ENCODE data around the gene KIZ. TPM values are rescaled to one million over a fixed set of nuclear protein-coding genes. Genes with fewer than 3 reads are reported as not detected.

The KIZ gene
- total RNA-seq, 1 donor from 2014 or later, result 9.3 TPM

DNA sequence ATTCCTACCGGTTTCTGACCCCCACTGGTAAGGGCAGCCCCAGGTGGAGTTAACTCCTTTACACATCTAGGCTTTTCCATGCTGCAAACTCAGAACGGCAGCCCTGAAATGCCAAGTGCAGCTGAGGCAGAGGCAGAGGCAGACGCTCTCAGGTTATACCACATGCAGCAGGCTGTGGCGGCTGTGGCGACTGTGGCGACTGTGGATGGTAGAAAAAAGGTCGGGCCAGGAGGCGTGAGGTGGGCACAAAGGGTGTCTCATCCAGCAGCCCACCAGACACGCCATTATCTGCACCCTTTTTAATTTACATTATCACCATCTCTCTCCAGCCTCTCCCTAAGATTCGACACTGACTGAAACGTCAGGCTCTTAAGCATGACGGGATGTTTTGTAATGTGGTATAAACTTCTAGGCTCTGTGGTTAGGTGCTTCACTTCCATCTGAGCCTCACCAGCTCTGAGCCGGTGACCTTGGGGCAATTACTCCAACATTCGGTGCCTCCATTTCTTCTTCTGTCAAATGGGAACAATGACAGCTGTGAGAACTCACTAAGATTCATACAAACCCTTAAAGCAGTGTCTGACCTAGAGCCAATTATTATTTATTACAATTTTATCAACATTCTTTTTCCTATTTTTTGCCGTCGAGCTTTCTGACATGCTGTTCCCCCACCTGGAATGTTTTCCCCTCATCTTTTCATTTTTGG lies 8.2 kb downstream of the KIZ start:
- Mint-ChIP-seq H3K4me3 (no peak overlapping the region), H3K27ac (no peak overlapping the region), H3K27me3 (ENCODE audit: insufficient read depth) (no peaks in the 10 kb centered on the region), H3K4me1 (ENCODE audit: low read depth) (peaks cover 6% of the 10 kb centered on the region), H3K9me3 (no peaks in the 10 kb centered on the region), H3K36me3 (ENCODE audit: low read depth) (no peaks in the 10 kb centered on the region)
- intact Hi-C loops (cut with micrococcal nuclease), result no loop called here
- no peak for DNase-seq (ENCODE audit: low spot score)

DNA sequence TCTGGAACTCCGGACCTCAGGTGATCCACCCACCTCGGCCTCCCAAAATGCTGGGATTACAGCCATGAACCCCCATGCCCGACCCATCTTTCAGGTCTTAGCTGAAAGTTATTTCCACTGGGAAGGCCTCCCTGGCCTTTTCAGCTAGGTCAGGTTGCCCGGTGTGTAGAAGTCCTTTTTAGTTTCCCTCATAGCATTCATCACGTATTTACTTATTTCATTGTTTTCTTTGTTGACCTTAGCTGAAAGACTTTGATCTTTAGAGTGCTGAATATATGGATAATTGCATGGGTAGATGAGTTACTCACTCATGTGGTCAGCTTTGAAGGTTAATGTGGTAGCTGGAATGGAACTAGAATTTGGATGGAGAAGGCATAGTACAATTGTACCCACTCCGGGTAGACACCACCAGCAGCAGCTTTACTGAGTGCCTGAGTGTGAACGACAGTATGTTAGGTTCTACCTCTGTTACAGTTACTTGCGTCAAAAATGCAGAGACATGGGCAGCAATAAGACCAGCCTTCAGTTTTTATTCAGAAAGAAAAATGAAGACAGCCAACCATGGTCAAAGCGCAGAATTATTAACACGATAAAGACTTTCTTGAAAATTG lies 9.1 kb downstream of the KIZ start:
- no peak for DNase-seq (ENCODE audit: low spot score)
- Mint-ChIP-seq H3K36me3 (ENCODE audit: low read depth) (no peaks in the 10 kb centered on the region), H3K4me1 (ENCODE audit: low read depth) (peaks cover 6% of the 10 kb centered on the region), H3K27me3 (ENCODE audit: insufficient read depth) (no peaks in the 10 kb centered on the region), H3K27ac (no peak overlapping the region), H3K4me3 (no peak overlapping the region), H3K9me3 (no peaks in the 10 kb centered on the region)
- intact Hi-C loops (cut with micrococcal nuclease), result no loop called here

DNA sequence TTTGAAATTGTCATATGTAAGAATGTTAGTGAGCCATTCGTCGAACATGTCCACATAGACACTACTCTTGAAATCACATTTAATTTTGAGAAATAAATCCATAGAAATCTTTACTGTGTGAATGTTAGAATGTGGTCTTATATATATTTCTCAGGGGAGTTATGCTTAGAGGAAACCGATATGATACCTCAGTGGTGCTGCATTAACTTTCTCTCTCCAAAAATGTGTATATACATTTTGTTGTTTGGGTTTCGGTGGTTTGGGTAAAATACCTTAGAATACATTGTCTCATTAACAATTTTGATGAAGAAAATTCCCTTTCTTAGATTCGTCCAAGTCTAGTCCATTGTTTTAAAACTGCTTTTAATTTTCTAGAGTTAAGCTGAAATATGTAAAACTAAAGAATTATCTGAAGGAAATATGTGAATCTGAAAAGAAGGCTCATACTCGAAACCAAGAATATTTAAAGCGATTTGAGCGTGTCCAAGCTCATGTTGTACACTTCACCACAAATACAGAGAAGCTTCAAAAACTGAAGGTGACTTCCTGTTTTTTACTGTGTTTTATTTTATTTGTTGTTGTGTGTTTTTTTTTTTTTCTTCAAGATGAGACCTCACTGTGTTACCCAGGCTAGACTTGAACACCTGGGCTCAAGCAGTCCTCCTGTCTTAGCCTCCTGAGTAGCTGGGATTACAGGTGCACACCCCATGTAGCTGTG lies 10.3 kb downstream of the KIZ start:
- no peaks in the 10 kb centered on the region for H3K27me3 Mint-ChIP-seq (ENCODE audit: insufficient read depth)
- DNase-seq (ENCODE audit: low spot score), result no peak
- intact Hi-C loops (cut with micrococcal nuclease), result no loop called here
- H3K4me3 Mint-ChIP-seq, result no peak overlapping the region
- H3K4me1 Mint-ChIP-seq (ENCODE audit: low read depth), result peaks cover 6% of the 10 kb centered on the region
- no peak overlapping the region for H3K27ac Mint-ChIP-seq
- no peaks in the 10 kb centered on the region for H3K9me3 Mint-ChIP-seq
- H3K36me3 Mint-ChIP-seq (ENCODE audit: low read depth), result no peaks in the 10 kb centered on the region

DNA sequence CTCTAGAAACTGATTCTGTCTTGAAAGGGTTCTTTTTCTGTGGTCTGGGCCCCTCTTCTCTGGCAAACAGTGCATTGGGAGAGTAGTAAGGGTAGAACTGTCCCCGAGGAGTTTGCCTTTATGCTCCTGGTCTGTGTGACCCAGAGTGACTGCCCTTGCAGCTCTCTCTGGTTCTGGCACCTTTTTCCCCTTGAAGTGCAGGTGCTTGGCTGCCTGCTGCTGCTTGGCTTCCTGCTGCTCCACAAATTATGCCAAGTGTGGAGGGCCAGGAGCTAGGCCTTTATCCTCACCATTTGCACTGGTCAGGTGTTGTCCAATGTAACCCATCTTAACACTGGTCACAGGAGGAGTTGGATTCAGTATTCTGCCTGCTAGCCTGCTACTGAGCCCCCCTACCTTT lies 11.2 kb downstream of the KIZ start:
- Mint-ChIP-seq H3K4me3 (no peak overlapping the region), H3K36me3 (ENCODE audit: low read depth) (peaks cover 2% of the 10 kb centered on the region), H3K9me3 (no peaks in the 10 kb centered on the region), H3K4me1 (ENCODE audit: low read depth) (peaks cover 6% of the 10 kb centered on the region), H3K27me3 (ENCODE audit: insufficient read depth) (no peaks in the 10 kb centered on the region), H3K27ac (no peak overlapping the region)
- DNase-seq (ENCODE audit: low spot score), result no peak
- intact Hi-C loops (cut with micrococcal nuclease), result no loop called here

DNA sequence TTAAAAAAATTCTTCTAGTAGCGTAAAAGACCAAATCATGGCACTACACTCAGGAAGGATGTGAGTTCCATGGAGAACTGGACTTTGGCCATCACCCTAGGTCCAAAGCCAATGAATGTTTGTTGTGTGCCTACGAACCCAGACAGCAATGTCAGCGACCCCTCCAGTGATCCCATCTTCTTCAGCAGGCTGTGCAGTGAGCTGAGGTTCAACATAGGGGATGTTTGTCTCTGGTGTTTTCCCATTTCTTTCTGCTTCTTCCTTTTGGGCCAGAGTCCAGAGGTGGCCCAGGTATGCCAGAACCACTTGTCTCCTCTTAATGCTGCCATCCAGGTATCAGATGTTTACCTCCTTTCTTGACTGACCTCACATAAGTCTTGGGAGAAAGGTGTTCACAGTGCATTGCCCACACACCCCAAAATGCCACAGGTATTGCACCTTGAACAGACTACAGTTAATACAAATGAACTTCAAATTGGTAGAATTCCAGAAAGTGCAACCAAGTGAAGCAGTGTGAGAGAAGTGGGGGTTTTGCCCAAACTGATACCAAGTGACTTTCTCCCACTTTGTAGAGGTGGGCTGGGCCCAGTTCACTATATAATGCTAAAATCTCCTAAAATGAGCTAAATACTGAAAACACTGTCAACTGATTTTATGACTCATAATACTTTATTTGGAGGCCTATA lies 14.1 kb downstream of the KIZ start:
- intact Hi-C loops (cut with micrococcal nuclease), result no loop called here
- Mint-ChIP-seq H3K36me3 (ENCODE audit: low read depth) (peaks cover 2% of the 10 kb centered on the region), H3K4me3 (no peak overlapping the region), H3K27me3 (ENCODE audit: insufficient read depth) (no peaks in the 10 kb centered on the region), H3K4me1 (ENCODE audit: low read depth) (no peaks in the 10 kb centered on the region), H3K27ac (no peak overlapping the region), H3K9me3 (no peaks in the 10 kb centered on the region)
- no peak for DNase-seq (ENCODE audit: low spot score)

DNA sequence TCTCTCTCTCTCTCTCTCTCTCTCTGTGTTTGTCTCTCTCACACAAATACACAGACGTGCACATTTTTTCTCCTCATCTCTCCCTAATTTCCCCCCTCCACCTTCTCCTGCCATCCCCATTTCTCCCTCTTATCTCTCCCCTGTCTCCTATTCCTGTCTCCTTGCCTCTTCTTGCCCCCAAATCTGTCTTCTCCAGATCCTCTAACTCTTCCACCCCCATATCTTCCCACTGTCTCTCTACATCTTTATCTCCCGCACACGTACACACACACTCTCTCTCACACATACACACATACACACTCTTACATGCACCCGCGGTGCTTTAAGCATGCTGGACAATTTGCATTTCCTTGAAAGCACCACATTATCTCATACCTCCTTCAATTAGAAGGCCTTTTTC lies 15.9 kb downstream of the KIZ start:
- Mint-ChIP-seq H3K4me1 (ENCODE audit: low read depth) (no peaks in the 10 kb centered on the region), H3K27me3 (ENCODE audit: insufficient read depth) (no peaks in the 10 kb centered on the region), H3K4me3 (no peak overlapping the region), H3K36me3 (ENCODE audit: low read depth) (peaks cover 2% of the 10 kb centered on the region), H3K9me3 (no peaks in the 10 kb centered on the region), H3K27ac (no peak overlapping the region)
- DNase-seq (ENCODE audit: low spot score), result no peak
- intact Hi-C loops (cut with micrococcal nuclease), result no loop called here

DNA sequence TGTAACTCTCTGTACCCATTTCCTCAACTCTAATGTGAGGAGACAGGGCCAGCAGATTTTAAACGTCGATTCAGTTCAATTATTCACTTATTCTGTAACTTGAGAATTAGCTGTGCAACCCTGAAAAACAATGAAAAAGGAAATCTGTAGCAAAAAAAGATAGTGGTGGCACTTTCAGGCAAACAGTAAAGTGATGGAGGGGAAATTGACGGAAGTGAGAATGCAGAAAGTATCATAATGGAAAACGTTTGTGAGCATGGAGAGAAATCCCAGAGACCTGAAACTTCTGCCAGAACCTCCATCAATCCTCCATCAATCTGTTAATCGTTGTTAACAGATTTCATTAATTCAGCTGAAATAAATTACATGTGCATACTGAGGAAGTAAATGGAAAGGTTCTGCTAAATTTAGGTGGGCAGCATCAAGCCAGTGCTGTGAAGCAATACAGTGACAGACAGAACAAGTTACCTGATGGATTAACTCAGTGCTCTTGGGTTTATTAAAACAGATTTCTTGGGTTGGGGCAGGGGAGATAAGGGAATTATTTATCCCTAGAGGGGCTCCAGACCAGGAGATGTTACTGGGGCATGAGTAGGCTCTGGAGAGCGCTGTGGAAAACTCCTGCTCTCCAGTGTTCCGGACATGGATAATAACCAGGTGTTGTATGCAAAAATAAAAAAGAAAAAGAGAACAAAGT lies 17.5 kb downstream of the KIZ start:
- intact Hi-C loops (cut with micrococcal nuclease), result no loop called here
- Mint-ChIP-seq H3K9me3 (no peaks in the 10 kb centered on the region), H3K4me3 (no peak overlapping the region), H3K36me3 (ENCODE audit: low read depth) (peaks cover 4% of the 10 kb centered on the region), H3K4me1 (ENCODE audit: low read depth) (no peaks in the 10 kb centered on the region), H3K27me3 (ENCODE audit: insufficient read depth) (no peaks in the 10 kb centered on the region), H3K27ac (no peak overlapping the region)
- DNase-seq (ENCODE audit: low spot score), result no peak

DNA sequence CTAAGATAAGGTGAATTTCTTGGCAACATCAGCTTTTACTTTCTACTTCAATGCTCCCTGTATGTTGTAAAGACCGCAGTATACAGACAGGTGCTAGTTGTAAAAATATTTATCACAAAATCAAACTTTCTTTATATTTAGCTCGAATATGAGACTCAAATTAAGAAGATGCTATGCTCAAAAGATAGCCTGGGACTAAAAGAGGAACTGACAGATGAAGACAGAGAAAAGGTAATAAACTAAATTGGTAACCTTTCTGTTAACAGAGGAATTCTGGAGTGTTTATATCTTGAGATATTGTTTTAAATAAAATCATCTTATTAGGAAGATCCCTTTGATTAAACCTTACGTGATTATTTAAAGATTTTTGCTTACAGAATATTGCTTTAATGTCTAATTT lies 19.5 kb downstream of the KIZ start:
- Mint-ChIP-seq H3K27me3 (ENCODE audit: insufficient read depth) (no peaks in the 10 kb centered on the region), H3K4me3 (no peak overlapping the region), H3K36me3 (ENCODE audit: low read depth) (peaks cover 4% of the 10 kb centered on the region), H3K9me3 (no peaks in the 10 kb centered on the region), H3K4me1 (ENCODE audit: low read depth) (no peaks in the 10 kb centered on the region), H3K27ac (no peak overlapping the region)
- intact Hi-C loops (cut with micrococcal nuclease), result no loop called here
- no peak for DNase-seq (ENCODE audit: low spot score)

DNA sequence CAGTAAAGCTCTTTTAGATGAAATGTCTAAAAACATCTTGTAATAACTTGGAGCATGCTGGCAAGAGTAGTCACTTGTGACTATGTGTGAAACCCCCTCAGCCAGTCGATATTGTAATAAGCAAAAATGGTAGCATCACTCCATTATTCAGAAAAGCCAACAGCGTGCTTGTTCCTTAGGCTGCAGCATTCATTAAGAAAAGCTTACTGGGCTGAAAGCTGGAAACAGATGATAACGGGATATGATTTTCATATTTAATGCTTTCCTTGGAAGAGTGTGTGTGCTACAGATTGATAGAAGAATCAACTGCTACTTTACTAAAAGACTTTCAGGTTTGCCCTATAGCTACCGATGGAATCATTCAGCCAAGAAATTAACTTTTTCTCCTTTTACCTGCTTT lies 20.3 kb downstream of the KIZ start:
- Mint-ChIP-seq H3K27ac (no peak overlapping the region), H3K9me3 (no peaks in the 10 kb centered on the region), H3K4me3 (no peak overlapping the region), H3K27me3 (ENCODE audit: insufficient read depth) (no peaks in the 10 kb centered on the region), H3K36me3 (ENCODE audit: low read depth) (peaks cover 4% of the 10 kb centered on the region), H3K4me1 (ENCODE audit: low read depth) (no peaks in the 10 kb centered on the region)
- intact Hi-C loops (cut with micrococcal nuclease), result no loop called here
- DNase-seq (ENCODE audit: low spot score), result no peak

DNA sequence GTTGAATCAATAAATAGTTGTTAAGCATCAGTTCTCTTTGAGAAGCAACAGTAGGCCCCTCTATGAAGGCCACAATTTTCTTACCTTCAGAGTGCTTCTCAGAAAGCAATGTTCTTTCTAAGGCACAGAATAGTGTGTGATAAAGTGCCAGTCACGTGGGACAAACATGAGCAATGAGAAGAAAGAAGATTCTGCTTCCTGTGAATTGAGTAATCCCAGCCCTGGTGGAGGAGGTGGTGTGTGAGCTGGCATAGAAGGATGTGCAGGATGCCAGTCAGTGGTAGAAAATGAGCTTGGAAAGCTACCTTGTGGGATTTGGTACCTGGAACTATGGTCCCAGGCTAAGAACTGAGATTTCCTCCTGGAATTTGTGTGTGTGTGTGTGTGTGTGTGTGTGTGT lies 21.7 kb downstream of the KIZ start:
- H3K36me3 Mint-ChIP-seq (ENCODE audit: low read depth), result peaks cover 2% of the 10 kb centered on the region
- DNase-seq (ENCODE audit: low spot score), result no peak
- H3K27ac Mint-ChIP-seq, result no peak overlapping the region
- no peak overlapping the region for H3K4me3 Mint-ChIP-seq
- intact Hi-C loops (cut with micrococcal nuclease), result no loop called here
- no peaks in the 10 kb centered on the region for H3K4me1 Mint-ChIP-seq (ENCODE audit: low read depth)
- no peaks in the 10 kb centered on the region for H3K27me3 Mint-ChIP-seq (ENCODE audit: insufficient read depth)
- no peaks in the 10 kb centered on the region for H3K9me3 Mint-ChIP-seq

DNA sequence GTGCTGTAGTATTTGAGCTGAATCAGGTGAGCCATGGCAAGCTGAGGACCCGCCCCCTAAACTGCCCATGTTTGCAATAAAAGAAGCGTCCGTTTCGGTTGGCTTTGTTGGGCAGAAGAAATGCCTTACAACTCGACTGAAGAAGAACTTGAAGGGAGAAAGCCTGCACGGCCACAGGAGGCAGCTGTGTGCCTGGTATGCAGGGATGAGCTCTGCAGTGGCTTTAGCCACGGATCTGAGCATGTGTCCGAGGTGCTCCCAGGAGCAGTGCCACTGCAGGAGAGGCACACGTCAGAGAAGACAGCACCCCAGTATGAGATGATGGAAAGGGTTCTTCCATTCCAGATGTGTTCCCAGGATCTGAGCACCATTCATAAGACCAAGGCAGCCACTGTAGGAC lies 23.5 kb downstream of the KIZ start:
- H3K27ac Mint-ChIP-seq, result no peak overlapping the region
- intact Hi-C loops (cut with micrococcal nuclease), result no loop called here

DNA sequence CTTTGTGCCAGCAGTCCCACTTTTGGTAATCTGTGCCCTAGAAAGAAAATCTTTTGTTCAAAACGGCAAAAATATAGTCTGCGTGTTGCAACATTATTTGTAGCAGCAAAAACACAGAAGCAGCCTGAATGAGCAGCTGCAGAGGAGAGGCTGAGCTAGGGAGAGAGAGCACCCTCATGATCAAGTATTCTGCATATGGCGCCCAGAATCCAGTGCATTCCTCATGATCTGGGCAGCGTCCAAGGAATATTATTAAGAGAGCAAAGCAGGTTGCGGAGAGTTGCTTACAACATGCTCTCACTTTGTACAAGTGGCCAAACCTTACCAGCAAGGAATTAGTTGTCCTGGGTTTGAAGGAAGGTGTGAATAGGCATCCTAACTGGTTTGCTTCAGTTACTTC lies 25.9 kb downstream of the KIZ start:
- H3K27me3 Mint-ChIP-seq (ENCODE audit: insufficient read depth), result no peaks in the 10 kb centered on the region
- H3K9me3 Mint-ChIP-seq, result no peaks in the 10 kb centered on the region
- H3K27ac Mint-ChIP-seq, result no peak overlapping the region
- no peak for DNase-seq (ENCODE audit: low spot score)
- H3K4me1 Mint-ChIP-seq (ENCODE audit: low read depth), result no peaks in the 10 kb centered on the region
- intact Hi-C loops (cut with micrococcal nuclease), result no loop called here
- H3K4me3 Mint-ChIP-seq, result no peak overlapping the region
- H3K36me3 Mint-ChIP-seq (ENCODE audit: low read depth), result peaks cover 5% of the 10 kb centered on the region

More for the DNA sequence above, 23.5 kb downstream of the KIZ start:
- DNase-seq (ENCODE audit: low spot score), result no peak
- H3K9me3 Mint-ChIP-seq, result no peaks in the 10 kb centered on the region
- no peaks in the 10 kb centered on the region for H3K27me3 Mint-ChIP-seq (ENCODE audit: insufficient read depth)
- H3K36me3 Mint-ChIP-seq (ENCODE audit: low read depth), result peaks cover 5% of the 10 kb centered on the region
- H3K4me1 Mint-ChIP-seq (ENCODE audit: low read depth), result no peaks in the 10 kb centered on the region
- no peak overlapping the region for H3K4me3 Mint-ChIP-seq

Measured in activated T-helper 1 cell treated with anti-CD3 and anti-CD28 coated beads, Interleukin-12 subunit alpha, Interleukin-12 subunit beta, Interleukin-2, Interleukin-4 antibody, amounts not matched to agents 30 ng/mL and 10 ng/mL and 1 ng/mL, durations not matched to agents 14 hours and 24 hours and 36 hours (primary cell).